Measurements from ENCODE around the gene FCRL5. TPM values are rescaled to one million over a fixed set of nuclear protein-coding genes. Genes with fewer than 3 reads are reported as not detected.
"Not testable (repeated sequence)": the region's sequence is repeated elsewhere in the genome, so short reads cannot be mapped to it uniquely, and the experiment has no call there.

FCRL5 gene
- polyA plus RNA-seq, 1 experiment, result not detected

DNA sequence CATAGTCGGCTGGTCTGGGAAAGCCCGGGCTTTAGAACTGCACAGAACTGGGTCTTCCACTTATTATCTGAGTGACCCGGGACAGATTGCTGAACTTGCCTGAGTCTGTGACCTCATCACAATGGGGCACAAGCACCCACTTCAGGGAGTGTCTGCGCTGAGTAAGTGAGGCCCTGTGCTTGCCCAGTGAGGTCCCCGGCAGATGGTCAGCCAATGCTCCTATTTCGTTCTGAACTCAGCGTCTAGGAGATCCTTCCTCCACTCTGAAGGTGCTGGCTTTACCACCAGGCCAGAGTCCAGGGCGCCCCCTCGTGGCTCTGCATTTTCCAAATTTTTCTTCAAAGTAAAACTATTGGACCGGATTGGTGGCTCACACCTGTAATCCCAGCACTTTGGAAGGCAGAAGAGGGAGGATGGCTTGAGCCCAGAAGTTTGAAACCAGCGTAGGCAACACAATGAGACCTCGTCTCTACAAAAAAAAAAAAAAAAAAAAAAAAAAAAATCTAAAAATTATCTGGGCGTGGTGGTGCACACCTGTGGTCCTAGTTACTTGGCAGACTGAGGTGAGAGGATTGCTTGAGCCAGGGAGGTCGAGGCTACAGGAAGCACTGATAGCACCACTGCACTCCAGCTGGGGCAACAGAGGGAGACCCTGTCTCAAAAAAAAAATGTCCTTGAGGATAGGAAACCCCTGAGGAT is 61.7 kb downstream of the FCRL5 start:
- TF ChIP-seq, protein P1, sequence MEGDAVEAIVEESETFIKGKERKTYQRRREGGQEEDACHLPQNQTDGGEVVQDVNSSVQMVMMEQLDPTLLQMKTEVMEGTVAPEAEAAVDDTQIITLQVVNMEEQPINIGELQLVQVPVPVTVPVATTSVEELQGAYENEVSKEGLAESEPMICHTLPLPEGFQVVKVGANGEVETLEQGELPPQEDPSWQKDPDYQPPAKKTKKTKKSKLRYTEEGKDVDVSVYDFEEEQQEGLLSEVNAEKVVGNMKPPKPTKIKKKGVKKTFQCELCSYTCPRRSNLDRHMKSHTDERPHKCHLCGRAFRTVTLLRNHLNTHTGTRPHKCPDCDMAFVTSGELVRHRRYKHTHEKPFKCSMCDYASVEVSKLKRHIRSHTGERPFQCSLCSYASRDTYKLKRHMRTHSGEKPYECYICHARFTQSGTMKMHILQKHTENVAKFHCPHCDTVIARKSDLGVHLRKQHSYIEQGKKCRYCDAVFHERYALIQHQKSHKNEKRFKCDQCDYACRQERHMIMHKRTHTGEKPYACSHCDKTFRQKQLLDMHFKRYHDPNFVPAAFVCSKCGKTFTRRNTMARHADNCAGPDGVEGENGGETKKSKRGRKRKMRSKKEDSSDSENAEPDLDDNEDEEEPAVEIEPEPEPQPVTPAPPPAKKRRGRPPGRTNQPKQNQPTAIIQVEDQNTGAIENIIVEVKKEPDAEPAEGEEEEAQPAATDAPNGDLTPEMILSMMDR (IDR thresholded peaks at IDR 0.05; ENCODE audit: low read depth, low read length), result peak; percentile 64
- Histone ChIP-seq H3K27ac (ENCODE audit: low read depth, low read length) (no peak overlapping the region), H3K27me3 (ENCODE audit: control insufficient read depth, insufficient read depth, low read length) (no peaks in the 10 kb centered on the region), H3K9me3 (ENCODE audit: control insufficient read depth, insufficient read depth, low read length) (no peaks in the 10 kb centered on the region), H3K4me3 (ENCODE audit: low read depth, low read length) (no peak overlapping the region)
- ChIA-PET POLR2A (no interaction called here), CTCF (interaction anchor here (0.6 to 2.3 kb wide), 3 partner anchors 121 to 294 kb away, joined by 3 to 10 read pairs (median 4); no protein-coding TSS in a partner anchor)
- no peak for DNase-seq (ENCODE audit: low read depth, low spot score)

DNA sequence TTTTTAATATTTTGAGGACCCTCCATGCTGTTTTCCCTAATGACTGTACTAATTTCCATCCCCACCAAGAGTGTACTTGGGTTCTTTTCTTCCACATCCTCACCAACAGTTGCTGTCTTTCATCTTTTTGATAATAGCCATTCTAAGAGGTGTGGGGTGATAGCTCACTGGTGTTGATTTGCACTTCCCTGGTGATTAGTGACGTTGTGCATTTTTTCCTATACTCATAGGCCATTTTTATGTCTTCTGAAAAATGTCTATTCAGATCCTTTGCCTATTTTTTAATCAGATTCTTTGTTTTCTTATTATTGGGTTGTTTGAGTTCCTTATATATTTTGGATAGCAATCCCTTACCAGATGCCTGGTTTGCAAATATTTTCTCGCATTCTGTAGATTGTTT is 64.2 kb downstream of the FCRL5 start:
- no peak for DNase-seq (ENCODE audit: low read depth, low spot score)
- TF ChIP-seq, protein P1 (IDR thresholded peaks at IDR 0.05; ENCODE audit: low read depth, low read length), result no peak
- H3K27ac ChIP-seq (ENCODE audit: low read depth, low read length), result no peak overlapping the region
- H3K27me3 ChIP-seq (ENCODE audit: control insufficient read depth, insufficient read depth, low read length), result no peaks in the 10 kb centered on the region
- H3K4me3 ChIP-seq (ENCODE audit: low read depth, low read length), result no peak overlapping the region
- ChIA-PET CTCF (interaction anchor here (1.5 to 2.3 kb wide), 2 partner anchors 118 to 294 kb away, joined by 5 to 10 read pairs; no protein-coding TSS in a partner anchor), POLR2A (no interaction called here)
- no peaks in the 10 kb centered on the region for H3K9me3 ChIP-seq (ENCODE audit: control insufficient read depth, insufficient read depth, low read length)

DNA sequence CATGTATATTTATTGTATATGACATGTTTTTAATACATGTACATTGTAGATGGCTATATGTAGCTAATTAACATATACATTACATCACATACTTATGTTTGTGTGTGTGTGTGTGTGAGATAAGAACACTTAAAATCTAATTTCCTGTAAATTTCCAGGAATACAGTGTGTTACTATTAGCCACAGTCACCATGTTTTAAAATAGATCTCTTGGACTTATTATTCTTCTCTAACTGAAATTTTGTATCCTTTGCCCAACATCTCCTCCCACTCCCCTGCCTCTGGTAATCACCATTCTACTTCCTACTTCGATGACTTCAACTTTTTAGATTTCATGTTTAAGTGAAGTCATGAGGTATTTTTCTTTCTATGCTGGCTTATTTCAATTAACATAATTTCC is 64.8 kb downstream of the FCRL5 start:
- Histone ChIP-seq H3K4me3 (ENCODE audit: low read depth, low read length) (no peak overlapping the region), H3K27me3 (ENCODE audit: control insufficient read depth, insufficient read depth, low read length) (no peaks in the 10 kb centered on the region), H3K9me3 (ENCODE audit: control insufficient read depth, insufficient read depth, low read length) (no peaks in the 10 kb centered on the region), H3K27ac (ENCODE audit: low read depth, low read length) (no peak overlapping the region)
- TF ChIP-seq, protein P1 (IDR thresholded peaks at IDR 0.05; ENCODE audit: low read depth, low read length), result no peak
- ChIA-PET POLR2A (no interaction called here), CTCF (interaction anchor here (0.9 to 1.5 kb wide), 3 partner anchors 8 to 294 kb away, joined by 3 to 5 read pairs (median 3); no protein-coding TSS in a partner anchor)
- DNase-seq (ENCODE audit: low read depth, low spot score), result no peak

DNA sequence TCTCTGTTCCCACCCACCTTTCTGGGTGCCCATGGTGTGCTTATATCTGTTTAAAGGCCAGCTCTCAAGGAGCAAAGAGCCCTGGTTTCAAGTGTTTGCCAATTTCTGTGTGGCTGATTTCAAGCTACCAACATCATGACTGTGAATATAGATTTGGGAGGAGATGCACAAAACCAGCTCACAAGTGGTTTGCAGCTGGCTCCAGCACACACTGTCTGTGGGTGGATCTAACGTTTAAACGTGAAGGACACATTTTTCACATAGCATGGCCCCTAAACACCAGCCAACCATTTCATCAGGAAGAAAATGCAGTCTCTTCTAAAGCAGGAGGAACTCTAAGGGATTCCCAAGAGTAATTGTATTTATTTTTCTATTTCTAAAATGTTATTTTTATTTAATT is 65.2 kb downstream of the FCRL5 start:
- TF ChIP-seq, protein P1 (IDR thresholded peaks at IDR 0.05; ENCODE audit: low read depth, low read length), result no peak
- no peak overlapping the region for H3K4me3 ChIP-seq (ENCODE audit: low read depth, low read length)
- no peak overlapping the region for H3K27ac ChIP-seq (ENCODE audit: low read depth, low read length)
- H3K27me3 ChIP-seq (ENCODE audit: control insufficient read depth, insufficient read depth, low read length), result no peaks in the 10 kb centered on the region
- POLR2A ChIA-PET, result no interaction called here
- CTCF ChIA-PET, result interaction anchor here (0.9 to 1.5 kb wide), 3 partner anchors 9 to 293 kb away, joined by 3 to 5 read pairs (median 3); no protein-coding TSS in a partner anchor
- no peak for DNase-seq (ENCODE audit: low read depth, low spot score)
- H3K9me3 ChIP-seq (ENCODE audit: control insufficient read depth, insufficient read depth, low read length), result no peaks in the 10 kb centered on the region

DNA sequence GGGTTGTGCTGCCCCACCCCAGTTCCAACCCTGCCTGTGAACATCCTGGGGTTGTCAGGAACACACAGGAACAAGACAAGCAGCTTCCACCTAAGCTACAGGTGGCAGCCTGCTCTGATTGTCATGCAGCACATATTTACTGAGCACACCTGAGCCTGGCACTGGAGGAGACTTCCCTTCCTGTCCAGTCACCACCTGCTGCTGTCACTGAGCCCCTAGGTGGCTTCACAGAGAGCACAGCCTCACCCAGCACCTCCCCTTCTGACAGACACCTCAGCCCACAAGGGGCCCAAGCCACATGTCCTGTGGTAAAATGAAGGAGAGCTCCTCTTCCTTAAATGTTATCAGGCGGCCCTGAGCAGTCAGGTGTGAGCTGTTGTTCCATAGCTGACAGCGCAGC is 65.9 kb downstream of the FCRL5 start:
- CTCF ChIA-PET, result interaction anchor here (0.9 to 1.6 kb wide), 3 partner anchors 10 to 292 kb away, joined by 3 to 5 read pairs (median 5); no protein-coding TSS in a partner anchor
- POLR2A ChIA-PET; DNase-seq (ENCODE audit: low read depth, low spot score): not testable (repeated sequence)

More for the DNA sequence above, 65.9 kb downstream of the FCRL5 start:
- H3K4me3 ChIP-seq (ENCODE audit: low read depth, low read length); H3K27me3 ChIP-seq (ENCODE audit: control insufficient read depth, insufficient read depth, low read length); H3K27ac ChIP-seq (ENCODE audit: low read depth, low read length); H3K9me3 ChIP-seq (ENCODE audit: control insufficient read depth, insufficient read depth, low read length): not testable (repeated sequence)

All from AG04450 (cell line).